T-helper 22 cell (primary cell): ENCODE results near the gene PIK3IP1.

Experiments
- DNase-seq: peaks from one replicate; pipeline ENCODE4 v3.0.0-alpha.2; 2020; ENCODE audit warnings: low read depth

PIK3IP1 gene

GRCh38 chr22:31278626-31279326 lies 13.5 kb downstream of the PIK3IP1 start:
- DNase-seq = peak; percentile 36

- no peak for DNase-seq
Measured at GRCh38 chr22:31278151-31278621, 14.1 kb downstream of the PIK3IP1 start.

GRCh38 chr22:31277741-31278140 lies 14.5 kb downstream of the PIK3IP1 start:
- no peak for DNase-seq

- no peak for DNase-seq
Measured at GRCh38 chr22:31276426-31277167, 15.7 kb downstream of the PIK3IP1 start.

- no peak for DNase-seq
Measured at GRCh38 chr22:31275576-31275975, 16.7 kb downstream of the PIK3IP1 start.

- no peak for DNase-seq
Measured at GRCh38 chr22:31275018-31275417, 17.3 kb downstream of the PIK3IP1 start.

GRCh38 chr22:31274017-31274416 lies 18.3 kb downstream of the PIK3IP1 start:
- no peak for DNase-seq

- DNase-seq = no peak
Measured at GRCh38 chr22:31272522-31273446, 19.5 kb downstream of the PIK3IP1 start.

- no peak for DNase-seq
Measured at GRCh38 chr22:31271485-31271884, 20.8 kb downstream of the PIK3IP1 start.

GRCh38 chr22:31271026-31271425 lies 21.3 kb downstream of the PIK3IP1 start:
- no peak for DNase-seq

GRCh38 chr22:31269892-31270579 lies 22.3 kb downstream of the PIK3IP1 start:
- no peak for DNase-seq

GRCh38 chr22:31268281-31268680 lies 24.0 kb downstream of the PIK3IP1 start:
- DNase-seq = no peak

GRCh38 chr22:31263896-31264640 lies 28.2 kb downstream of the PIK3IP1 start:
- DNase-seq = no peak

- no peak for DNase-seq
Measured at GRCh38 chr22:31262312-31263133, 29.8 kb downstream of the PIK3IP1 start.

GRCh38 chr22:31260474-31260856 lies 31.8 kb downstream of the PIK3IP1 start:
- no peak for DNase-seq

- DNase-seq = no peak
Measured at GRCh38 chr22:31259798-31260473, 32.4 kb downstream of the PIK3IP1 start.

- DNase-seq = no peak
Measured at GRCh38 chr22:31253949-31254348, 38.3 kb downstream of the PIK3IP1 start.

- no peak for DNase-seq
Measured at GRCh38 chr22:31250740-31251600, 41.3 kb downstream of the PIK3IP1 start.
